Calu3 (cell line): ENCODE results near the gene RFTN1. TPM values are rescaled to one million over a fixed set of nuclear protein-coding genes. Genes with fewer than 3 reads are reported as not detected.

ENCODE experiments used
- BruUV-seq: library from RNA; stranded (reverse); fragments of 400-500 nt; replicated peaks from 2 replicates; lab custom pipeline; 2021; lab: Mats Ljungman, UMichigan
- CTCF ChIA-PET: fragments of 300-600 bp; sonication (Branson Sonifier 250); formaldehyde crosslinking; loops from one replicate; lab custom pipeline; 2022; ENCODE audit warnings: antibody characterized with exemption; lab: Charles Lee
- DNase-seq: peaks from one replicate; pipeline ENCODE4 v3.0.0; 2022
- H3K27ac Mint-ChIP-seq: one replicate; pipeline ENCODE4 v1.8.0; 2022; ENCODE audit warnings: mixed read lengths; ENCODE audit not compliant: unreplicated experiment
- H3K27me3 Mint-ChIP-seq: one replicate; pipeline ENCODE4 v1.8.0; 2022; ENCODE audit warnings: mixed read lengths; ENCODE audit not compliant: unreplicated experiment
- H3K36me3 Mint-ChIP-seq: one replicate; pipeline ENCODE4 v1.8.0; 2022; ENCODE audit warnings: mild to moderate bottlenecking, moderate library complexity, mixed read lengths; ENCODE audit not compliant: insufficient read depth, unreplicated experiment
- H3K4me1 Mint-ChIP-seq: one replicate; pipeline ENCODE4 v1.8.0; 2022; ENCODE audit warnings: mild to moderate bottlenecking, low read depth, mixed read lengths; ENCODE audit not compliant: unreplicated experiment
- H3K4me3 Mint-ChIP-seq: one replicate; pipeline ENCODE4 v1.8.0; 2022; ENCODE audit warnings: mild to moderate bottlenecking, low read depth, moderate library complexity, mixed read lengths; ENCODE audit not compliant: unreplicated experiment
- H3K9me3 Mint-ChIP-seq: one replicate; pipeline ENCODE4 v1.8.0; 2022; ENCODE audit warnings: low read depth, mixed read lengths; ENCODE audit not compliant: unreplicated experiment
- CTCF ChIP-seq: fragments of 200-600 bp; IDR thresholded peaks from one replicate; pipeline ENCODE4 v1.8.0; 2022; ENCODE audit warnings: antibody characterized with exemption; ENCODE audit not compliant: unreplicated experiment
- intact Hi-C: fragments of 100-400 bp; cut with micrococcal nuclease; formaldehyde crosslinking; loops from one replicate; pipeline ENCODE4 v1.10.0; 2022; ENCODE audit not compliant: unreplicated experiment
- total RNA-seq: library from RNA; stranded (reverse); gene quantifications from 2 replicates; pipeline ENCODE4 v1.2.3, GENCODE V29; 2022

Gene RFTN1
- total RNA-seq, 1 experiment from 2014 or later: 1.6 TPM

GRCh38 chr3:16406579-16406978 lies 106.9 kb downstream of the RFTN1 start:
- BruUV-seq: no TSS peak

GRCh38 chr3:16406166-16406565 lies 107.3 kb downstream of the RFTN1 start:
- intact Hi-C loops: no loop called here
- no TSS peak for BruUV-seq
- Mint-ChIP-seq H3K9me3 (no peaks in the 10 kb centered on the region), H3K27me3 (no peaks in the 10 kb centered on the region), H3K27ac (no peak overlapping the region), H3K4me1 (no peaks in the 10 kb centered on the region), H3K36me3 (no peaks in the 10 kb centered on the region), H3K4me3 (no peak overlapping the region)
- CTCF ChIA-PET: no interaction called here
- no peak for DNase-seq
- no peak for TF ChIP-seq CTCF

More at GRCh38 chr3:16406579-16406978, 106.9 kb downstream of the RFTN1 start:
- H3K9me3 Mint-ChIP-seq: no peaks in the 10 kb centered on the region
- no peaks in the 10 kb centered on the region for H3K36me3 Mint-ChIP-seq
- no peak for TF ChIP-seq CTCF
- H3K4me3 Mint-ChIP-seq: no peak overlapping the region
- H3K4me1 Mint-ChIP-seq: no peaks in the 10 kb centered on the region
- H3K27me3 Mint-ChIP-seq: no peaks in the 10 kb centered on the region
- H3K27ac Mint-ChIP-seq: no peak overlapping the region
- CTCF ChIA-PET: no interaction called here
- no peak for DNase-seq
- intact Hi-C loops: no loop called here

GRCh38 chr3:16404349-16404895 lies 109.1 kb downstream of the RFTN1 start:
- Mint-ChIP-seq H3K4me3 (no peak overlapping the region), H3K36me3 (no peaks in the 10 kb centered on the region), H3K27ac (no peak overlapping the region), H3K4me1 (peaks cover 7% of the 10 kb centered on the region), H3K27me3 (no peaks in the 10 kb centered on the region), H3K9me3 (no peaks in the 10 kb centered on the region)
- no peak for TF ChIP-seq CTCF
- intact Hi-C loops: no loop called here
- BruUV-seq: no TSS peak
- DNase-seq: no peak
- CTCF ChIA-PET: no interaction called here

GRCh38 chr3:16402451-16402850 lies 111.0 kb downstream of the RFTN1 start:
- BruUV-seq: no TSS peak
- CTCF ChIA-PET: no interaction called here
- no peak for DNase-seq
- Mint-ChIP-seq H3K27me3 (no peaks in the 10 kb centered on the region), H3K4me1 (peaks cover 10% of the 10 kb centered on the region), H3K27ac (no peak overlapping the region), H3K36me3 (no peaks in the 10 kb centered on the region), H3K4me3 (no peak overlapping the region), H3K9me3 (no peaks in the 10 kb centered on the region)
- intact Hi-C loops: no loop called here
- no peak for TF ChIP-seq CTCF
